WTC11 (cell line): ENCODE data around the gene ZDHHC11B.
A peak's percentile ranks its signal among the peaks of the same experiment; 100 is the strongest.

Experiments used
- ATF1 ChIP-seq: sonication (generic); formaldehyde crosslinking; IDR thresholded peaks from 2 replicates; pipeline ENCODE4 v1.8.1; 2023; ENCODE audit warnings: mild to moderate bottlenecking, moderate library complexity, missing genetic modification reagents
- CTCF ChIP-seq: fragments of 200-600 bp; IDR thresholded peaks from 2 replicates; pipeline ENCODE4 v1.8.0; 2022; ENCODE audit warnings: antibody characterized with exemption
- E2F1 ChIP-seq: sonication (generic); formaldehyde crosslinking; IDR thresholded peaks from 2 replicates; pipeline ENCODE4 v1.8.0; 2022; ENCODE audit warnings: mild to moderate bottlenecking, missing genetic modification reagents
- ELF4 ChIP-seq: sonication (generic); formaldehyde crosslinking; IDR thresholded peaks from 2 replicates; pipeline ENCODE4 v1.8.1; 2022; ENCODE audit warnings: low read depth, mild to moderate bottlenecking, moderate library complexity, missing genetic modification reagents
- ZNF121 ChIP-seq: sonication (generic); formaldehyde crosslinking; IDR thresholded peaks from 2 replicates; pipeline ENCODE4 v1.8.0; 2023; ENCODE audit warnings: missing genetic modification reagents
- ZNF232 ChIP-seq: sonication (generic); formaldehyde crosslinking; IDR thresholded peaks from 2 replicates; pipeline ENCODE4 v1.8.0; 2022; ENCODE audit warnings: mild to moderate bottlenecking, missing genetic modification reagents

GRCh38 chr5:758698-759053 is 25.9 kb downstream of the ZDHHC11B start:
- TF ChIP-seq CTCF (no peak), ZNF232 (CRISPR knock-in tag) (no peak), ELF4 (CRISPR knock-in tag) (0 out of 2 replicates have a peak, but pooled peaks have one; percentile 37), E2F1 (no peak), ZNF121 (CRISPR knock-in tag) (no peak), ATF1 (CRISPR knock-in tag) (no peak)
